ENCODE data around the gene ENDOV.

The ENDOV gene

DNA sequence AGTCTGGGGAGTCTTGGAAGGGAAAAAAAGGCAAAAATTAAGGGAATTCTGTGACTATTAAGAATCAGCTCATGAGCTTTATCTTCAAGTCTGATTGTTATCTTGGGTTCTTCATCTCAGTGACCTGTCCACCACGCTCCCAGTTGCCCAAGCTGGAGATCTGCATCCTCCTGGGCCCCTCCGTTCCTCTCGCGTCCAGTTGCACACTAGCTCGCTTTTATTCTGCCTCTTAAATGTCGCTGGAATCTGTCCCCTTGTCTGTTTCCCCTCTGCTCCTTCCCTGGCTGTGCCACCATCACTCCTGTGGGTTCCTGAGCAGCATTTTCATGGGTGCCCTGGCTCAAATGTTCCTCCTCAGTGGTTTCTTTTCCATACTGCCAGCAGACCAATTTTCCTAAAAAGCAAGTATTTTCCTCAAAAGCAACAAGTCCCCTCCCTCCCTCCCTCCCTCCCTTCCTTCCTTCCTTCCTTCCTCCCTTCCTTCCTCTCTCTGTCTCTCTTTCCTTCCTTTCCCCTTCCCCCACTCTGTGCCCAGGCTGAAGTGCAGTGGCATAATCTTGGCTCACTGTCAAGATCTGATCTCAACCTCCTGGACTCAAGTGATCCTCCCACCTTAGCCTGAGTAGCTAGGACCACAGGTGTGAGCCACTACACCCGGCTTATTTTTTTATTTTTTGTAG, 1.4 kb downstream of the ENDOV start:
- DNase-seq, result no peak

DNA sequence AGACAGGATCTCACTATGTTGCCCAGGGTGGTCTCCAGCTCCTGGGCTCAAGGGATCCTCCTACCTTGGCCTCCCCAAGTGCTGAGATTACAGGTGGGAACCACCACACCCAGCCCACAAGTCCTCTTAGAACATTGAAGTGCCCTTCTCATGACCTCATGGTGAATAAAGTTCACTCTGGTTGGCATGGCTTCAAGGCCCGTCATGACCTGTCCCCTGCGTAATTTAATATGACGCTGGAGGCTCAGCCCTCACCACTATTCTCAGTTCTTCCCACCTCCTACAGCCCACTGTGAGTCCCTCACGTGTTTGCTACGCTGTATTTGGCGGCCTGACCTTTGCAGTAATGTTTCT, 1.9 kb downstream of the ENDOV start:
- no peak for DNase-seq

DNA sequence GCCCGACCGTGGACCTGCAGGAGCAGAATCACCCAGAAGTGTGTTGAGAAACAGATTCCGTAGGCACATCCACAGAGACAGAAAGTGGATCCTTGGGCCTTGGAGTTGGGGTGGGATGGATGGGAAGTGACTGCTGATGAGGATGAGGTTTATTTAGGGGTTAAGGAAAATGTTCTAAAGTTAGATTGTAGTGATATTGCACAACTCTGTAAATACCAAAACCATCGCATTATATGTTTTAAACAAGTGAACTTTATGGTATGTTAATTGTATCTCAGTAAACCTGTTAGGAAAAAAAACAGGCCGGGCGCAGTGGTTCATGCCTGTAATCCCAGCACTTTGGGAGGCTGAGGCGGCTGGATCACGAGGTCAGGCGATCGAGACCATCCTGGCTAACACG, 3.6 kb downstream of the ENDOV start:
- DNase-seq, result no peak

DNA sequence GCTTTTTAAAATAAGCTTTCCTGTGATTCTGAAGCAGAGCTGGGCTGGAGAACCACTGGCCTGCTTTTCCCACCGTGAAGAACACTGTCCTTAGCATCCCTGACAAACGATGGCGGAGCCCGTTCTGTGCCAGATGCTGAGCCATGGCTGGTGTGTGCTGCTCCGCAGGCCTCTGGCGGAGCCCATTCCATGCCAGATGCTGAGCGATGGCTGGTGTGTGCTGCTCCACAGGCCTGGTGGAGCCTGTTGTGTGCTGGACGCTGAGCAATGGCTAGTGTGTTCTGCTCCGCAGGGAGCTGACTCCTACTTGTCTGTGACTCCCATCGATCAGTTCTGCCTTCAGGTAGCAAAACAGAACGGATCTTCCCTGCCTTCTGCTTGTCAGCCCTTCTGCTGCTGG, 4.3 kb downstream of the ENDOV start:
- no peak for DNase-seq

DNA sequence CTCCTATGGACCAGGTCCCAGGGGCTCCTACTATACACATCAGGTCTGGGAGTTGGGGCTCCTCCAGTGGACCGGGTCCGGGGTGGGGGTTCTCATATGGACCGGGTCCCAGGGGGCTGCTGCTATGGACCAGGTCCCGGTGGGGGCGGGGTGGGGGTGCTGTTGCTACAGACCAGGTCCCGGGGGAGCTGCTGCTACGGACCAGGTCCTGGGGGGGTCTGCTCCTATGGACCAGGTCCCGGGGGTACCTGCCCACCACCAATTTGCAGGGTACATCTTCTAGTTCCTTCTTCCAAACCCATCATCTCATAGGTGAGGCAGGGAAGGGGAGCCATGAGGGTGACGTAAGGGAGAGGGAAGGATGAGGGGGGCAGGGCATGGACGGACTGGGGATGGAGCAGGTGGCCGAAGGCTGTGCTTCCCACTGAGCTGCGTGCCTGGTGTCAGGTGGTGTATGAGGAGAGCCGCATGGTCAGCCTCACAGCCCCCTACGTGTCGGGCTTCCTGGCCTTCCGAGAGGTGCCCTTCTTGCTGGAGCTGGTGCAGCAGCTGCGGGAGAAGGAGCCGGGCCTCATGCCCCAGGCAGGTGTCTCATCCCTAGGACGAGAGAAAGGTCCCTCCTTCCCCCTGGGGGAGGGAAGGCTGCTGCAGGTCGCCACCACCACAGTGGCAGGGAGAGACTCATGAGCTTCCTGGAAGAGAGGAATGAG, 6.6 kb downstream of the ENDOV start:
- DNase-seq, result no peak

DNA sequence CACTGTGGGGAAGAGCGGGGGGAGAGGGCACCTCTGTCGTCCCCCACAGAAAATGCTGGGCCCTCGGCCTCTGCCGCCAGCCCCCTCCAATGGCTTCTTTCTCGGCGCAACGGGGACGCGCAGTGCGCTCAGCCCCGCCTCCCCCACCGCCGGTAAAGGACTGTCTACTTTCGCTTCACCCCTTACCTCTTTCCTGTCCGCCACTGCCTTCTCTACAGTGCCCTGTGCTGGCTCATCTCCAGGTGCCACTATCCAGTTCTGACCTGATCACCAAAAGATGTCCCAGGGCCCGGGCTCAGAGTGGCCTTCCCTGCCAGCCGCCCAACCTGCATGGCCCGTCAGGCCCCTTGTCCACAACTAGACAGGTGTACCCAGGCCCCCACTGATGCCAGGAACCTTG, 7.3 kb downstream of the ENDOV start:
- no peak for DNase-seq

DNA sequence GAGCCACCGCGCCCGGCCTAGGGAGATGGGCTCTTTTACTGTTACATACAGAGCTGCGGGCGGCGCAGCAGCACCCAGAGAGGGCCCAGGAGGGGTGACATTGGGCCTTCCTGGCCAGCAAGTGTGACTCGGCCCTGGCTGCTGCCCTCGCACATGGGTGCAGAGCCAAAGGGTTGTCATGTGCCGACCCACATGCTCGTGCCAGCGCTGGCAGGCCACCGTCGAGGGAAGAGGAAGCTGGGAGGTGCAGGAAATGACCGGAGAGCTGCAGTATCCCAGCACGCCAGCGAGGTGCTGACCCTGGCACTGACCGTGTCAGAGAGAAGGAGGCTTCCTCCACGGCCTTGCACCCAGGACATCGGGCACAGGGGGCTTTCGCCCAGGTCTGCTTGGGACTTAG, 8.0 kb downstream of the ENDOV start:
- DNase-seq, result no peak

DNA sequence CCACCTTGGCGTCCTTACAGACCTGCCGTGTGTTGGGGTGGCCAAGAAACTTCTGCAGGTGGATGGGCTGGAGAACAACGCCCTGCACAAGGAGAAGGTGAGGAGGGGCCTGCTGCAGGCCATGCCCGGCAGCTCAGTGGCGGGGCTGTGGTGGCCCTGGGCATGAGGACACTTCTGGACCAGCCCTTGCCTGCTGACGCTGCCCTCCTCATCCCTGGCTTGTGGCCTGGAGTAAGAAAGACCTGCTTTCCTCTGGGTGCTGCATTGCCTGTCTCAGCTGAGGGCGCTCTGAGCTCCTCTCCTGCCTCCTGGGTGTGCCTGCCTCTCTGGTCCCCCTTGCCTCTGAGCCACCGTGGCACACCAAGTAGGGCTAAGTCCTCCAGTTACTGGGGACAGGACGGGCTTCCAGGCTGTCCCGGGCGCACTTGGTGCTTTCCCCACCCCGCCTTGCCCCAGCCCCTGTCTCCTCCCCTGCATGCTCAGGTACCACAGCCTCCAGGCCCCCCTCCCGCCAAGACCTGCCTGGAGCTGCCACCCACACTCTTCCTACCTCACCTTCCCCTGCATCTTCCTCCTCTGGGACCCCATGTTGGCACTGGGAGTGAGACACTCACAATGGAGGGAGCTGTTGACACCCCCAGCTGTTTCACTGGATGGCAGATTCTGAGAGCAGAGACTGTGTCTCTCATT, 8.7 kb downstream of the ENDOV start:
- no peak for DNase-seq

DNA sequence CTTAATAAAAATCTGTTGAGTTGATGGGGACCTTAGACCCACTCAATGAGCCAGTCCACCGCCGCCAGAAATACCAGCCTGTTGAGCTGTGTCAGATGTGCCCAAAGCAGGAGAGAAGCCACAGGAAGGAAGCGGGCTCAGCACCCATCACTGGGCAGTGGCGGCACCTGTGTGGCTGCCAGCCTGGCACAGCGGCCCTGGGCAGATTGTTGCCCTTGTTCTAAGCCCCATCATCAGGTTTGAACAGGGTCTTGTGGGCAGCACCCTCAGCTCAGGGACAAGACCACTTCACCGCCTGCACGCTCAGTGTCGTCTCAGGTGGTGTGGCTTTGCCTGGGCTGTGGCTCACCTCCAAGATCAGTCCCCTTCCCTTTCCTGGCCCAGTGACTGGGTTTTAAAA, 9.3 kb downstream of the ENDOV start:
- DNase-seq, result no peak

DNA sequence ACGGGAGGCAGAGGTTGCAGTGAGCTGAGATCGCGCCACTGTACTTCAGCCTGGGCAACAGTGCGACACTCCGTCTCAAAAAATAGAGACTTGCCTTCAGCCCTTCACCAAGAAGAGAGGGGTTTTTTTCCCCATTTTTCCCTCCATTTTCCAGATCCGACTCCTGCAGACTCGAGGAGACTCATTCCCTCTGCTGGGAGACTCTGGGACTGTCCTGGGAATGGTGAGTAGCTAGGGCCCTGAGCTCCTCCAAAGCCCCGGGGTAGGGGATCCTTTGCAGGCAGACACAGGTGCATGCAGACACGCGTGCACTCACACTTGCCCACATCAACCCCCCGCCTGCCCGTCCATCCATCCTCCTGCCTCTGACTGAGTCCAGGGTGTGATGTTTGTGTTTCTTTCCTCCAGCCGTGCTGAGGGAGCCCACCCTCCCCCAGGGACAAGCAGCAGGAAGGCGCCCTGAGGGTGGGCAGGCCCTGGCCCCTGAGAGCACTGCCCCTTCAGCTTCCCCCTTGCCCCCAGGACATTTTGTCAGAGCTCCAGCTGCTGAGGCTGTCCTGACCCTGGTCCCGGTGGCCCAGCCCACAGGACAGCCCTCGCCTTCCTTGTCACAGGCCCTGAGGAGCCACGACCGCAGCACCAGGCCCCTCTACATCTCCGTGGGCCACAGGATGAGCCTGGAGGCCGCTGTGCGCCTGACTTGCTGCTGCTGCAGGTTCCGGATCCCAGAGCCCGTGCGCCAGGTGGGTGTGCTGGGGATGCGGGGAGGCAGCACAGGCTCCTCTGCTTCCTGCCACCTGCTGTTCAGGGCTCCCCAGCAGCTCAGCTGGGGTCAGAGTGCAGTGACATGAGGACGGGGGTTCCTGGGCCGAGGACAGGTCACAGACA, 10.2 kb downstream of the ENDOV start:
- no peak for DNase-seq

DNA sequence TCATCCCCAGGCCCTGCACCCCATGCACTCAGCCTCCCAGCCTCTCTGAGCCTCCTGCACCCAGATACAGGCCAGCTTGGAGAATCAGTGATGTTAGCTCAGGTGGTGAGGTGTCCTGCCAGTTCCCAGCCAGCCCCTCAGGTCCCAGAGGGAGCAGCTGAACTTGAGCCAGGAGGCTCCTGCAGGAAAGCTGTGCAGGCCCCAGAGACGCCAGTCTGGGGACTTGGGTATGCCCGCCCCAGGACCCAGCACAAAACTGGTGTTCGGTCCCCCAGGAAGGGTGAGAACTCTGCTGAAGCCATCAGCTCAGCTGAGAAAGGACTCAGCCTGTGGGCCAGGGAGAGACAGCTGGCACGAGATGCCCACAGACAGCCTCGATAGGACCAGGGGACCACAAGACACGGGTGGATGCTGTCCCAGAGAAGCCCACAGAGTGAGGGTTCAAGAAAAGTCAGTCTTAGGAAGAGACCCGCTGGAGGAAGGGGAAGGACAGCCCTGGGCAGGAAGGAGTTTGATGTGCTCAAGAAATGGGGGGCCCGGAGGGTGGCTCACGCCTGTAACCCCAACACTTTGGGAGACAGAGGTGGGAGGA, 11.0 kb downstream of the ENDOV start:
- DNase-seq, result no peak

DNA sequence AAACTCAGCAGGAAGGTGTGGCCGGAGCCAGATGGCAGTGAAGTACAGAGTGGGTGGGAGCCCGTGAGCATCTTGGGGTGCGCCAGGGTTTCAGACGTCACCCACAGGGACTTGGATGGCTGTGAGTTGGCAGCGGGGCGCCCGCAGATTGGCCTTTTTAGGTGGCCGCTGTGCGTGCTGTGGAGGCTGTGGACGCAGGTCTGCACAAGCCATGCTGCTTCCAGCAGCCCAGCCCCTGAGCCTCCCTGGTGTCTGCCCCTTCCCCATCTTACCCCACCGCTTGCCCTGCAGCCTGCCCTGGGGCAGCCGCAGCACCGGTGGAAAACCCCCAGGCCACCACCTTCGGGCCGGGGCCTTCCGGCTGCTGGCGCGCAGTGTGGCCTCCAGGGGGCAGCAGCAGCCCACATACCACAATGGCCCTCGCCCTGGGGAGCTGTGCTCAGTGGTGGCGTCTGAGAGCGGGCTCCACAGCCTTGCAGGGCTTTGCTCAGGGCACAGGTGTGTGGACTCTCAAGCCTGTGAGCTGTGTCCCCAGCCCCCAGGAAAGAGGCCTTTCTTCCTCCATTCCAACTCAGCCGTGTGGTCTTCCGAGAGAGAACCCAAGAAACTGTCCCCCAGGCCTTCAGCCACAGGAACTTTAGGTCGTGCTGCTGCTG, 11.8 kb downstream of the ENDOV start:
- peak; percentile 10 for DNase-seq

DNA sequence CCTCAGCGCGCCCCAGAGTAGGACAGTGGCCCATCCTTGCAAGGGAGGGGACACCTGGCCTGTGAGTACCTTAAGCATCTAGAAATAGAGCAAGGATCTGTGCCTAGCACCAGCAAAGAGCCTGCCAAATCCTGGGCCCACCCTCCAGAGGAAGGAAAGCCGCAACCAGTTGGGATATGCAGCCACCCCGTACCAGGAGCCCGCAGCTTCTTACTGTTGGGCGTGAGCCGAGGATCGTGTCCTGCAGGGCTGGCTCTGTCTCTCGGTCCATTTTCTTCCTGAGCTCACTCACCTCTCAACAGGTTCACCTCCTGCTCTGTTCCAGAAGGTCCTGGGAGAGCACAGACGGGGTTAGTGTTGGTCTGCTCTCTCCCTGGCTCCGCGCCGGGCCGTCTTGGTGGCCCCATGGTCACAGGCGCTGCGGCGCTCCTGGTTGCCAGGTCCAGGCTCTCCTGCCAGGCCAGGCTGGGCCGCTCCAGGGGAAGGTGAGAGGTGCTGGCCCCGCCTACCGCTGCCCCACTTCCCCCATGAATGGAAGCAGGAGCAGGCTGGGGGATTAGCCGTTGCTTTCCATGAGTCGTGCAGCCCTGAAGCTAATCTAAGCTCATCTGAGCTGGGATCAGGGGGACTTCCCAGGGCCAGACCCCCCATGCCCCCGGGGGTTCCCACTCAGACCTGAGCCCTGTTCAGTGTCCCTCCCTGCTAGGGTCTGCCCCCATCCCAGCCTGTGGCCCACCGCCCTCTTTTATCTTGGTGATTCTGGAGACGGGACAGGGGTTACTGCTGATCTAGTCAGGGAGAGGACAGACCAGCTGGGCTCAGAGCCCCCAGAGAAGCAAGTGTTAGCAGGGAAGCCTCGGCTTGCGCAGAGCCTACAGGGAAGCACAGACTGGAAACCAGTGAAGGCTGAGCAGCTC, 12.7 kb downstream of the ENDOV start:
- DNase-seq, result no peak

DNA sequence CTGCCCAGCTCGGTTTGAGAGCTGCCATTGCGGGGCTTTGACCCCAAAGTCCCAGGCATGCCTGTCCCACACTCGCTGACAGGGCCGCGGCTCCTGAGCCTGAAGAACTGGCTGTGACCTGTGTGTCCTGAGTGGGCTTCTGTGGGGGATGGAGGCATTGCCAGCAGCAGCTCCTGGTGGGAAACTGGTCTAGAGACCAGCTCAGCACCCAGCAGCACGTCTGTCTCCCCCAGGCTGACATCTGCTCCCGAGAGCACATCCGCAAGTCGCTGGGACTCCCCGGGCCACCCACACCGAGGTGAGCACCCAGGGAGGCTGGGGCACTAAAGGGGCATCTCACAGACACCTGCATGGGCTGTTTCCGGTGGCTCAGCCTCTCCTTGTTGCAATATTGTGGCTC, 13.4 kb downstream of the ENDOV start:
- no peak for DNase-seq

DNA sequence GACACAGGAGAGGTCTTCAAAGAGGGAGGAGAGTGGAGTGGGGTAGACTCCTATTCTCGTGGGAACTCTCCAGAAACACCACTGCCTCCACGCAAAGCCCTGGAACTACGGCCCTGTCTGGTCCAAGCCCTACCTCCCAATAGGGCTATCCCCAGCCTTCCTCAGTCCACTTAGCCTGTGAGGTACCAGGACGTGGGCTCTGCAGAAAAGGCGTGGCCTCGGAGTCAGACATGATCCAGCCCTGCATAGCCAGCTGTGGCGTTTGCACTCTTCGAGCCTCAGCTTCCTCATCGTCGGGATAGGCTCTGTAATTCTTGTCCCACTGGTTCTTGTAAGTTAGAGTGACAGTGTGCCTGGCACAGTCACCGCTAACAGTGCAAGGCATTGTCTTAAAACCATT, 13.8 kb downstream of the ENDOV start:
- DNase-seq, result no peak

DNA sequence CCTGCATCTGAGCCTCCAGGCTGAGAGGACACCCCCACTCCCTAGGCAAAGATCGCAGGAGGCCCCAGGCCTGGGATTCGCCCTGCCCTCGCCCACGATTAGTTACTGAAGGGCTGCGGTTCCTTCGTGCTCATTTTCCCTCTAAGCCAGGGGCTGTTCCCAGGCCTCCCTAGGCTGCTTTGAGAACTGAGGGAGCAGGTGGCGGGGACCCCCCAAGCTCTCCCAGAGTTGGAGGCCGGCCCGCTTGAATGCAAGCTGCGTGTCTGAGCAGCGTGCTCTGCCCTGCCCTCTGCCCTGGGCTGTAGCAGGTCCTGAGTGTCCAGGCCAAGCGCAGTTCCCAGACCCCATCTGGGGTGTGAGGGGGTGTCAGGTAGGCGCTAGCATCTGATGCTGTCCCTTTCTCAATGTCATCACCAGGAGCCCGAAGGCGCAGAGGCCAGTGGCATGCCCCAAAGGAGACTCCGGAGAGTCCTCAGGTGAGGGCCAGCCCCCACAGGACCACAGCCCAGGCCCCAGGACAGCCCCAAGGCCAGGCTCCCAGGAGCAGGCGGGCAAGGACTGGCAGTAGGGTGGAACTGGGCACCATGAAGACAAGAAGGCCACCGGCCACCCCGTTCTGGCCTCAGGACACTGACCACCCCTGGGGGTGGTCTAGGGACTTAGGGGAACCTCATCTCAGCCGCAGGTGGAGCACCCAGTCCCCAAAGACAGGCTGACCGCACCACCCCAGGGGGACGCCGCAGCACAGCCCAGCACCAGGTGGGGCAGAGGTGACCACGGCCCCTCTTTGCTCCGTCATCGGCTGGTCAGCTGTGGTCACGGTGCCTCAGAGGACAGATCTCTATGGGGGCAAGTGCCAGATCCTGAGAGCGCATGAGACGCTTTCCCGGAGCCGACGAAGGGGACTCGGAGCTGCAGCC, 14.6 kb downstream of the ENDOV start:
- no peak for DNase-seq

DNA sequence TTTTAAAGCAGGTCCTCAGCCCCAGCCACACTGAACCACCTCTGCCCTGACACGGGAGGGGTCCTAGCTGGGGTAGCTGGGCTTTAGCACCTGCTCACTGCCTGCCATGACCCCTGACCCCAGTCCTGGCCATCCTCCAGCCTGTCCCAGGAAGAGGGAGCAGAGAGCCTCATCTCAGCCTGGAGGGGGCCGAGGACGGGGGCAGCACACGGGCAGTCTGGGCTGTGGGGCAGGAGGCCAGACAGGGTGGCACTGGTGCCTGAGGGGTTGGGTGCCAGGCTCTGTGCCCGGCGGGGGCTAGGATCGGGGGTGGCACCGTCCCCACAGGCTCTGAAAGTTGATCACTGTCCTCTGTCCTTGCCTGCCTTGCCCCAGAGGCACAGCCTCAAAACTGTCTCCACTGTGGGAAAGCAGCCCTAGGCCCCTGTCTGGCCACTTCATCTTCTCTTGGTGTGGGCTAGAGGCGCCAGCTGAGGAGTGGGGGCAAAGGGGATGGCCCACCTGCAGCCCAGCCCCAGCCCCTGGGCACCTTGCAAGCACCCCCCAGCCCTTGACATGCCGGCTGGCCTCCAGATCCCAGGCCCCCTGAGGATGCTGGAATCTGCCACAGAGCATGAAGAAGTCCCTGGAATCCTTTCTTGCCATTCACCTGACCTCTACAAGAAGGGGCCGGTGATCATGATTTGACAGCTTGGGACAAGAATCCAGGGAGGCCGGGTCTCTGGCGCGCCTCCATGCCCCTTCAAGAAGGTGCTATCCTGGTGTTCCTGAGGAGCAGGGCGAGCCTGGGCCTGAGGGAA, 15.7 kb downstream of the ENDOV start:
- peak; percentile 9 for DNase-seq

DNA sequence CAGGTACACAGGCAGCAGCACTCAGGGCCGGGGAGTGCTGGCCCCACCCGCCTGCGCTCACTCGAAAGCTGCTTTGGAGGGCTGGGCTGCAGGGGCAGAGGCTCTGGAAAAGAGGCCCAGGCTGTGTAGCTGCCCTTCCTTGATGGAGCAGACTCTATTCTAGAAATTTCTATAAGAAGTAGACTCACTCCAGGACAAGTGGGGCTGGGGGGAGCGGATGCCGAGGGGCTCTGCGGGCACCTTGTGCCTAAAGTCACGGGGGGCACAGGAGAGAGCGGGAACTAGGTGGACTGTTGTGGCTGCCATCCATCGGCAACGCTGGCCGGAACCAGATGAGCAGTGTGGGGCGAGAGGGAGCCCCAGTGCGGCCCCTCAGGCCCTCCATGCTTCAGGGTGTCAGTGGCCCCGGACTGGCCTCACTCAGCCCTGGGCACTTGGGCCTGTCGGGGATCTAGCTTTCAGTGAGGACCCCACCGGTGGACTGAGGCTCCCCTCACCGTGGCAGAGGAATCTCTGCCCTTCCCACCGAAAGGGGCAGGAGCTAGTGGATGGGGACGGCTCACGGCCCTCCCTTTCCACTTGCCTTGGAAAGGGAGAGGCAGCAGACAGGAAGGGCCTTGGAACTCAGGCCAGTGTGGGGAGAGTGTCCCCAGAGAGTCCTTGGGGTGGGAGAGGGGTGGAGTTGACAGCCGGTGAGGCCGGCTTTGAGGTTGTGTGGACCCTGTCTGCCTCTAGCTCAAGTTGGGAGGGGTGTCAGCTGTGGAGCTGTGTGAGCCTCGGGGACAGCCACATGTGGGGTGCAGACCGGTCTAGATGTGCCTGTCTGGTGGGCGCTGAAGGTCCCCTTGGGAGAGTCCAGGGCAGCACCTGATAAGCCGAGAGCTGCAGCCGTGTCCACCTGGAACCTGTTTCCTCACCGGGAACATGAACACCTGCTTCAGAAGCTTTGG, 16.6 kb downstream of the ENDOV start:
- no peak for DNase-seq

Data from DMS79 treated with DMSO at 0.1 percent for 48 hours (cell line).